H4 (cell line): ENCODE results near the gene CHCHD10. TPM values are rescaled to one million over a fixed set of nuclear protein-coding genes. Genes with fewer than 3 reads are reported as not detected.
"Not testable (repeated sequence)": the region's sequence is repeated elsewhere in the genome, so short reads cannot be mapped to it uniquely, and the experiment has no call there.

Experiments
- DNase-seq: peaks from one replicate; pipeline ENCODE4 v3.0.0-alpha.2; 2015; ENCODE audit warnings: low spot score
- total RNA-seq: library from RNA; depleted of rRNA; stranded (reverse); fragments of >200 nt; shearing (Covaris generic); gene quantifications from 2 replicates; pipeline ENCODE4 v1.2.3, GENCODE V29; 2014; rRNA removed

Gene CHCHD10
- total RNA-seq, 1 experiment from 2014 or later = 14.9 TPM

DNA sequence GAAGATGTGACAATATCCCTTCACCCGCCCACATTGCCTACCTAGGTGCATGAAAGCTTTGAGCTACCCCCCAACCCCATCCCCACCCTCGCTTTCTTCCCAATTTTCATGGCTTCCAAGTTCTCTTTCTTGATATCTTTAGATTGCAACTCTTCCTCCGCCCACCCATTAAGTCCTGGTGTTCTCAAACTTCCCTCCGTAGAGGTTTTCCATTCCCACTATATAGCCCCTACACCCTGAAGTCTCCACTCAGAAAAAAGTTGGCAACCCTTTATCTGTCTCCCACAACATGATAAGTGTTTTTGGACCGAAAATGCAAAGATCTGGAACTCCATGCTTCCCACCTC, 17.4 kb downstream of the CHCHD10 start:
- no peak for DNase-seq

- no peak for DNase-seq
These were observed 17.9 kb downstream of the CHCHD10 start for GRCh38 chr22:23749841-23750301.

DNA sequence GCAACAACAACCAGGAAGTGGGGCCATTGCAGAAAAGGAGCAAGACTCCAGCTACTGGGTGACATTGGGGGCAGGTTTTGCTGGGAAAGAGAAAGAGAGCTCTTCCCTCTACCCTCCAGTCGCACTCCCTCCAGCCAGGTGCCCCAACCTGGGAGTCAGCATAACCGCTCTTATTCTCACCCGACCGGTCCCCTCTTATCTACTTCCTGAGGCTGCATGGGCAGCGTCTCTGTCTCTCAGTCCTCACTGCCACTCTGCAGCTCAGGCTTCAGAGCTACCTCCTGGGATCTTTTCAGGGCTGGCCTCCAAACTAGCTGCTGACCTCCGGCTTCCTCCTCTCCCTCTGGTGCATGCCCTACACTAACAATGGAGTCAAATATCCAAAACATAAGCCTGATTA, 22.0 kb downstream of the CHCHD10 start:
- DNase-seq = no peak

DNA sequence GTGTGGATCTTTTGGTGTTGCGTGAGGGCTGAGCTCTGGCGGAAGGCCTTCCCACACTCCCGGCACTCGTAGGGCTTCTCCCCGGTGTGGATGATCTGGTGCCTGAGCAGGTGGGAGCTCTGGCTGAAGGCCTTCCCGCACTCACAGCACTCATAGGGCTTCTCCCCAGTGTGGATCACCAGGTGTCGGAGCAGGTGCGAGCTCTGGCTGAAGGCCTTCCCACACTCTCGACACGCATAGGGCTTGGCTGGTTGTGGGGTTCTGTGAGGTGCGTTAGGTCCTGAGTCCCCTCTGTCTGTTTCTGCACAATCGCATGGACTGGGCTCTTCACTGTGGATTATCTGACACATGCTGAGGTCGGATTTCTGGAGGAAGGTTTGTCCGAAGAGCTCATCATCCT, 23.3 kb downstream of the CHCHD10 start:
- no peak for DNase-seq

DNA sequence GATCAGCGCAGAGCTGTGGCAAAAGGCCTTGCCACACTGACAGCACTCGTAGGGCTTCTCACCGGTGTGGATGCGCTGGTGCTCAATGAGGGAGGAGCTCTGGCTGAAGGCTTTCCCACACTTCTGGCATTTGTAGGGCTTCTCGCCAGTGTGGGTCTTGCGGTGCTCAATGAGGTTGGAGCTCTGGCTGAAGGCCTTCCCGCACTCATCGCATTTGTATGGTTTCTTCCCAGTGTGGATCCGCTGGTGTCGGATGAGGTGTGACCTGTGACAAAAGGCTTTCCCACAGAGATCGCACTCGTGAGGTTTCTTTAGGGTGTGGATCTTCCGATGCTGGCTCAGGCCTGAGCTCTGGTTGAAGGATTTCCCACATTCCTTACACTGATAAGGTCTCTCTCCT, 23.8 kb downstream of the CHCHD10 start:
- no peak for DNase-seq

- no peak for DNase-seq
These were observed 24.5 kb downstream of the CHCHD10 start for GRCh38 chr22:23743303-23743705.

GRCh38 chr22:23742505-23743264, 25.1 kb downstream of the CHCHD10 start:
- DNase-seq = no peak

DNA sequence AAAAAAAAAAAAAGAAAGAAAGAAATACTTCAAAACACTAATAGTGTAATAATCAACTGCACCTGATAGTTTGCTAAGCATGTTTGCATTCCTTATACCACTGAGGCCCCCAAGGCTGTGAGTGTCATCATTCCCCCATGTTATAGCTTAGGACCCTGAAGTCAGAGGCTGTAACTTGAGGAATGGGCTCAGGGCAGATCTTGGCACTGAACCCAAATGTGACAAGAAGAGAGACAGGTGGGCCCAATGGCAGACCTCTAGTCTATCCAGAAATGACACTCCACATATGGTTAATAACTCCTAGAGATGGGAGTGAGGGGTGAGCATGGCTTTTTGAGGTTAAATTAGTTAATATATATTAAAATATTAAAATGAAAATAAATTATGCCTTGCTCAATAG, 30.1 kb downstream of the CHCHD10 start:
- no peak for DNase-seq

DNA sequence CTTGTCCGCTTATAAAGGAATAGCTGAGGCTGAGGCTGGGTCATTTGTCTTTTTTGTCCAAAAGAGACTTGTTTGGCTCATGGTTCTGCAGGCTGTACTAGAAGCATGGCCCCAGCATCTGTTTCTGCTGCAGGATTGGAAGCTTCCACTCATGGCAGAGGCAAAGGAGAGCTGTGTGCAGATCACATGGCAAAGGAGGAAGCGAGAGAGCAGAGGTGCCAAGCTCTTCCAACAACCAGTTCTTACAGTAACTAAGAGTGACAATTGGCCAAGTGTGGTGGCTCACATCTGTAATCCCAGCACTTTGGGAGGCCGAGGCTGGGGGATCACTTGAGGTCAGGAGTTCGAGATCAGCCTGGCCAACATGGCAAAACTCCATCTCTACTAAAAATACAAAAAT, 39.7 kb downstream of the CHCHD10 start:
- not testable (repeated sequence) for DNase-seq

- no peak for DNase-seq
These were observed 45.0 kb downstream of the CHCHD10 start for GRCh38 chr22:23722724-23723123.

DNA sequence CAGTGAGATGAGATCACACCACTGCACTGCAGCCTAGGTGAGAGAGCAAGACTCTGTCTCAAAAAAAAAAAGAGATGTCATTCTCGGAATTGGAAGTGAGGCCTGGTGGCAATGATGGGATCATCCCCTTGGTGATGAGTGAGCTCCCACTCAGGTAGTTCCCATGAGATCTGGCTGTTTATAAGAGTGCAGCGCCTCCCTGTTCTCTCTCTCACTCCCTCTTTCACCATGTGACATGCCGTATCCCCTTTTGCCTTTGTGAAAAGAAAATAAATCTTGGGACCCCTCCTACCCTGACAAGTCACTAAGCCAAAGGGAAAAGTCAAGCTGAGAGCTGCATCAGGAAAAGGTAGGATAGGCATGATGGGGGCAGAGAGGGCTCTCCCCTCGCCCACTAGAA, 45.6 kb downstream of the CHCHD10 start:
- DNase-seq = no peak

DNA sequence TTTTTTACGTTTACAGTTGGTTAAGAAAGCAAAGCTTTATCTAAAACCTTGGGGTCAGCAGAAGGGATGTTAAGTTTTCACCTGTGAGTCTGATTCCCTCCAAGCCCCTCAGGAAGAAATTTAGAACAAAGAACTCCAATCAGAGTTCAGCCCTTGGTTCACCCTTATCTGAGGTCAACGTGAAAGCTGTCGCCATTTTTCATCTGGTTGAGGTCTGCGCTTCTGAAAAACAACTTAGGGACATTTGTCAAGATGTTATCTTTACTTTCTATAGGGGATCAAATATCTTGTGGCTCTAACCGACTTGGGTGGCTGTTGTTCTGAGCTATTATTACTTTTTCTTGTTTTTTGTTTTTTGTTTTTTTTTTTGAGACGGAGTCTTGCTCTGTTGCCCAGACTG, 46.9 kb downstream of the CHCHD10 start:
- DNase-seq = no peak

DNA sequence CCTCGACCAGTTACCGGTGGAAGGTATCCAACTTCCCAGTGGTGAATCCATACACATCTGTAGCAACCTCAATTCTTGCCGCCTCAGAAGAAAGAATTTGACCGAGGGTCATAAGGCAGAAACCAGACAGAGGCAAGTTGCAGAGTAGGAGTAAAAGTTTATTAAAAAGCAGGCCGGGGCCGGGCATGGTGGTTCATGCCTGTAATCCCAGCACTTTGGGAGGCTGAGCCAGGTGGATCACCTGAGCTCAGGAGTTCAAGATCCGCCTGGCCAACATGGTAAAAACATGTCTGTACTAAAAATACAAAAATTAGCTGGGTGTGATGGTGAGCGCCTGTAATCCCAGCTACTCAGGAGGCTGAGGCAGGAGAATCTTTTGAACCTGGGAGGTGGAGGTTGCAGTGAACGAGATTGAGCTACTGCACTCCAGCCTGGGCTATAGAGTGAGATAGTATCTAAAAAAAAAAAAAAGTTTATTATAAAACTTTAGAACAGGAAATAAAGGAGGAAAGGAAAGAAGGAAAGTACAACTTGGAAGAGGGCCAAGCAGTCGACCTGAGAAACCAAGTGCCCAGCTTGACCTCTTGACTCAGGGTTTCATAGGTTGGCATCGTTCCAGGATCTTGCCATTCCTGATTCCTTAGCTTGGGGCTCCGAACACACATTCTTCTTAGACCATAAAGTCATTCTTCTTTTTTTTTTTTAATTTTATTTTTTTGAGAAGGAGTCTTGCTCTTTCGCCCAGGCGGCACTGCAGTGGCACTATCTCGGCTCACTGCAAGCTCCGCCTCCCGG, 49.2 kb downstream of the CHCHD10 start:
- DNase-seq = no peak

DNA sequence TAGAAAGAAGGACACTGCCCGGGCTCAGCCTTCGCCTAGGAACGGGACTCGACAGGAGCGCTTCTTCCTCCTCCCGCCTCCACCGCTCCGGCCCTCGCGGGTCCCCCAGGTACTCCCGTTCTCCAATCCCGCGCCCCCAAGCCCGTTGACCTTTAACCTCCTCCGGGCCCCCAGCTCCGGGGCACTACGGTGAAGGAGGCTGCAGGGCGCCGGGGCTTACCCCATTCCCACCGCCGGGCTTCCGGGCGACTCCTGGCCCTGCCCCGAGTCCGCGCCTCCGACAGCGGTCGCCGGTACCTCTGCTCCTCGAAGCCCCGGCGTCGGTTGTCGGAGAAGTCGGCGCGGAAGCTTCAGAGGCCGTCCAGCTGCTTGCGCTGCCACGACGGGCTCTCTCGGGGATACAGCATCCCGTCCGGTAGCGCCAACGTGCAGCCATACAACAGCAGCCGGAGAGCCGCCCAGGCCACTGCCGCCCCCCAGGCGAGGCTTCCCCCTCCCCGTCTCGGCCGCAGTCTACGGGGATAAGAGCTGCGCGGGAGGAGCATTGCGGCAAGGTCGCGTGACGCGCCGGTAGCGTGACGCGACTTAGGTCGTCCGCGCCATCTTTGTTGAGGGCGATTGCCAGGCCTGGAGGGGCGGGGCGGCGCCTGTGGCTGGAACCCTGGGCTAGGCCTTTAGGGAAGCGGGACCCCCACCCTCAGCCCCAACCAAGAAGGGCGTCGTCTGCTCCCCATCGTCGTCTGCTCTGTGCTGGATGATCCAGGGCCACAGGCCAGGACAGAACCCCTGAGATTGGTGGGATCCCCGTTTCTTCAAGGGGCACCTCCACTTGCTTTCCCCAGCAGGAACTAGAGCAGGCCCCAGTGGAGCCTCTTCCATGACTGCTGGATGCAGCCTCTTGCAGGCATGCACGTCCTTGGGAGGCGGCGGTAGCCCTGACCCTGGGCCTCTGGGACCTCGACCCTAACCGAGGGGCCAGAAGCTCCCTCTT, 50.7 kb downstream of the CHCHD10 start:
- DNase-seq = peak; percentile 68

Other genes with a start within 250 kb of the CHCHD10 start
- not detected in 2 replicates for gene IGLL1, start 187.7 kb downstream of the CHCHD10 start, total RNA-seq
- not detected in 2 replicates for gene DRICH1, start 135.7 kb downstream of the CHCHD10 start, total RNA-seq
- gene RGL4, start 77.0 kb downstream of the CHCHD10 start, total RNA-seq = not detected in 2 replicates
- gene ZNF70, start 16.9 kb downstream of the CHCHD10 start, total RNA-seq = 1.2 and 1.4 TPM in 2 replicates
- not detected in 2 replicates for gene VPREB3, start 13.5 kb downstream of the CHCHD10 start, total RNA-seq
- gene C22orf15, start 5.0 kb downstream of the CHCHD10 start, total RNA-seq = not detected in 2 replicates
- 0.35 and 1.4 TPM in 2 replicates for gene MMP11, start 4.9 kb upstream of the CHCHD10 start, total RNA-seq
- 50.9 and 61.2 TPM in 2 replicates for gene SMARCB1, start 19.0 kb upstream of the CHCHD10 start, total RNA-seq
- 0.43 and 1.6 TPM in 2 replicates for gene DERL3, start 71.0 kb upstream of the CHCHD10 start, total RNA-seq
- gene SLC2A11, start 89.9 kb upstream of the CHCHD10 start, total RNA-seq = 3.2 and 4.6 TPM in 2 replicates
- 311 and 336 TPM in 2 replicates for gene MIF, start 126.4 kb upstream of the CHCHD10 start, total RNA-seq
- gene GSTT2B, start 193.2 kb upstream of the CHCHD10 start, total RNA-seq = 5.2 and 12.3 TPM in 2 replicates
- gene DDTL, start 198.9 kb upstream of the CHCHD10 start, total RNA-seq = 1.5 and 2.8 TPM in 2 replicates
- gene DDT, start 206.5 kb upstream of the CHCHD10 start, total RNA-seq = 188 and 232 TPM in 2 replicates
- gene GSTT2, start 212.2 kb upstream of the CHCHD10 start, total RNA-seq = 1.7 TPM in 1 of 2 replicates, not detected in the other
- not detected in 2 replicates for gene GSTT4, start 237.5 kb upstream of the CHCHD10 start, total RNA-seq
- gene CABIN1, start 243.3 kb upstream of the CHCHD10 start, total RNA-seq = 15.7 and 17.4 TPM in 2 replicates